GM12878 (cell line): ENCODE measurements around the gene MRPL55.

Experiments used
- BHLHE40 ChIP-seq, 2 experiments: fragments of 450-650 bp in 1 of 2; IDR thresholded peaks; 2 replicates each; pipeline ENCODE4 v1.6.1; 2011 to 2017; ENCODE audit warnings: low read depth in 2 of 2, borderline replicate concordance in 1 of 2, improper control_type of control experiment in 1 of 2, low read length in 1 of 2, mild to moderate bottlenecking in 1 of 2
- CTCF ChIP-seq, 3 experiments: IDR thresholded peaks in 2 of 3; conservative IDR thresholded peaks in 1 of 3; 2 replicates each; pipeline ENCODE4 v1.5.1; 2011; ENCODE audit warnings: low read depth in 3 of 3, low read length in 3 of 3, mild to moderate bottlenecking in 3 of 3, control low read depth in 2 of 3, moderate library complexity in 2 of 3, inconsistent platforms in 1 of 3, mixed read lengths in 1 of 3; ENCODE audit not compliant: control insufficient read depth in 2 of 3, insufficient read depth in 1 of 3; ENCODE audit errors: extremely low read depth in 1 of 3
- IRF3 ChIP-seq: fragments of 450-650 bp; IDR thresholded peaks from 2 replicates; pipeline ENCODE4 v1.6.1; 2014; ENCODE audit warnings: mild to moderate bottlenecking
- POLR2A ChIP-seq: IDR thresholded peaks from 2 replicates; pipeline ENCODE4 v1.6.1; 2011; ENCODE audit warnings: low read depth, mild to moderate bottlenecking, low read length

- TF ChIP-seq POLR2A (peak; percentile 65), CTCF (IDR thresholded peaks at IDR 0.05 in 2 of 3, conservative IDR thresholded peaks at IDR 0.05 in 1 of 3; ENCODE audit: control insufficient read depth in 2 of 3, extremely low read depth in 1 of 3, insufficient read depth in 1 of 3, low read depth in 3 of 3, low read length in 3 of 3) (no peak), BHLHE40 (IDR thresholded peaks at IDR 0.05; ENCODE audit: borderline replicate concordance in 1 of 2, low read depth in 2 of 2, low read length in 1 of 2) (no peak), IRF3 (no peak)
Measured at GRCh38 chr1:228104526-228105269, 4.4 kb downstream of the MRPL55 start.
